Thymus (tissue), 11 donors: ENCODE results near the gene ZNF76. TPM values are rescaled to one million over a fixed set of nuclear protein-coding genes. Genes with fewer than 3 reads are reported as not detected.
A peak's percentile ranks its signal among the peaks of the same experiment; 100 is the strongest.

Source experiments
- DNase-seq, 9 donors: peaks; one replicate each; pipeline ENCODE4 v3.0.0-alpha.2; 2013; ENCODE audit warnings: low spot score in 9 of 9, low read depth in 6 of 9, missing footprints in 1 of 9
- H3K27ac ChIP-seq, 2 donors: one replicate each; pipeline ENCODE4 v1.5.1; 2013; ENCODE audit warnings: control low read depth in 1 of 2, low read depth in 1 of 2, low read length in 1 of 2, mild to moderate bottlenecking in 1 of 2, moderate library complexity in 1 of 2
- H3K27me3 ChIP-seq, 2 donors: one replicate each; pipeline ENCODE4 v1.5.1; 2013; ENCODE audit warnings: low read length in 1 of 2; ENCODE audit not compliant: control insufficient read depth in 2 of 2, insufficient read depth in 1 of 2
- H3K36me3 ChIP-seq, 2 donors: one replicate each; pipeline ENCODE4 v1.5.1; 2013; ENCODE audit warnings: low read length in 1 of 2, mild to moderate bottlenecking in 1 of 2, moderate library complexity in 1 of 2; ENCODE audit not compliant: control insufficient read depth in 2 of 2, insufficient read depth in 2 of 2
- H3K4me1 ChIP-seq, 2 donors: one replicate each; pipeline ENCODE4 v1.5.1; 2013; ENCODE audit warnings: low read length in 2 of 2; ENCODE audit not compliant: control insufficient read depth in 2 of 2, insufficient read depth in 2 of 2
- H3K4me3 ChIP-seq, 2 donors: one replicate each; pipeline ENCODE4 v1.5.1; 2013; ENCODE audit warnings: low read length in 2 of 2, control low read depth in 1 of 2, mild to moderate bottlenecking in 1 of 2
- H3K9me3 ChIP-seq, 2 donors: one replicate each; pipeline ENCODE4 v1.5.1; 2013; ENCODE audit warnings: low read length in 1 of 2, mild to moderate bottlenecking in 1 of 2; ENCODE audit not compliant: control insufficient read depth in 2 of 2, insufficient read depth in 1 of 2
- WGBS: extraction: QIAGEN DNeasy Blood & Tissue Kit; methylation state at CpG from one replicate; pipeline ENCODE4 v1.1.7; 2013; 5-methylcytosine and 5-hydroxymethylcytosine counted together
- polyA plus RNA-seq: library from polyadenylated mRNA; stranded (reverse); fragments of 200-250 nt; gene quantifications from one replicate; pipeline ENCODE4 v1.2.3, GENCODE V29; 2013
- total RNA-seq: library from RNA; stranded (reverse); fragments of 120-200 nt; gene quantifications from one replicate; pipeline ENCODE4 v1.2.4, GENCODE V29; 2013
- donor health status: healthy.

Gene ZNF76
- total and polyA plus RNA-seq, 2 donors, result 13.9 to 32.0 TPM

DNA sequence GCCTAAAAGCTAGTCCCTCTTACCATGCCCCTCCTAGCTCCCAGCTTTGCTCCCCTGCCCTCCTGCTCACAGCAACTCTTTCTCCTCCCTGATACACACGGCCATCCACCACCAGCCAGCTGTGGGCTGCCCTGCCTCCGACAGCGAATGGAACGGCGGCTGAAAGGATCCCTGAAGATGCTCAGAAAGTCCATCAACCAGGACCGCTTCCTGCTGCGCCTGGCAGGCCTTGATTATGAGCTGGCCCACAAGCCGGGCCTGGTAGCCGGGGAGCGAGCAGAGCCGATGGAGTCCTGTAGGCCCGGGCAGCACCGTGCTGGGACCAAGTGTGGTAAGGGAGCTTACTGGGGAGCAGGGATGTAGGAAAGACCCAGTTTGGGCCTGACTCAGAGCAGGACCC, 16.6 kb upstream of the ZNF76 start:
- Histone ChIP-seq H3K9me3 (peaks cover 0 to 4% of the 10 kb centered on the region in 2 donors), H3K36me3 (peaks cover 5 to 13% of the 10 kb centered on the region in 2 donors), H3K27ac (no peak overlapping the region), H3K4me1 (peaks cover 0 to 24% of the 10 kb centered on the region in 2 donors), H3K4me3 (no peak overlapping the region), H3K27me3 (no peaks in the 10 kb centered on the region)
- 98% methylated on average over 13 of the region's 13 CpGs for WGBS
- DNase-seq, result no peak

DNA sequence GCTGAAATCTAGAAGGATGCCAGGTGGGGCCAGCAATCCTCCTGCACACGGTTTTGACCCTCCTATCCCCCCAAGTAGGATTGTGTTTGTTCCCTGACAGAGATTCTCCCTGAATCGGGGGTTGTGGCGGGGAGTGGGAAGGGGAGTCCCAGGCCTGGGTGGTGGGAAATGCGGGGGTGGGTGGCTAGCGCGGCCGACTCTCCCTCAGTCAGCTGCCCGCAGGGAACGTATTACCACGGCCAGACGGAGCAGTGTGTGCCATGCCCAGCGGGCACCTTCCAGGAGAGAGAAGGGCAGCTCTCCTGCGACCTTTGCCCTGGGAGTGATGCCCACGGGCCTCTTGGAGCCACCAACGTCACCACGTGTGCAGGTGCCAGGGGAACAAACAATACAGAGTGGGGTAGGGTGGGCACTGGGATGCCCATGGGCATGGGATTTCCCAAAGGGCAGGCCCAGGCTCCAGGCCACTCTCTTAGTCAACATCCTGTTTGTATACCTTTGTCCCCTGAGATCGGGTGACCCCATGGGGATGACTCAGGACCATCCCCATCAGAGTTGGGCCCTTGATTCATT, 16.1 kb upstream of the ZNF76 start:
- Histone ChIP-seq H3K27me3 (no peaks in the 10 kb centered on the region), H3K9me3 (peaks cover 0 to 4% of the 10 kb centered on the region in 2 donors), H3K4me1 (peaks cover 0 to 24% of the 10 kb centered on the region in 2 donors), H3K27ac (no peak overlapping the region), H3K4me3 (no peak overlapping the region), H3K36me3 (peaks cover 5 to 13% of the 10 kb centered on the region in 2 donors)
- no peak for DNase-seq
- 95% methylated on average over 17 of the region's 17 CpGs for WGBS

DNA sequence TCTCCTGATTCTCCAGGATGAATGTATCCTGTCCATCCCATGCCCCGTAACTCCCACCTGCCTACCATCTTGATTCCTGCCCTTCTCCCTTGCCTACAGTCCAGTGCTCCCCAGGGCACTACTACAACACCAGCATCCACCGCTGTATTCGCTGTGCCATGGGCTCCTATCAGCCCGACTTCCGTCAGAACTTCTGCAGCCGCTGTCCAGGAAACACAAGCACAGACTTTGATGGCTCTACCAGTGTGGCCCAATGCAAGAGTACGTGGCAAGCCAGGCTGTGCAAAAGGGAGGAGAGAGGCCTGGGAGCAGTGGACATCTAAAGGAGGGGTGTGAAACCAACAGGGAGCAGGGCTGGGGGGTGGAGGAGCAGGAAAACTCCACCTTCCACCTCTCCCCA, 15.0 kb upstream of the ZNF76 start:
- DNase-seq, result no peak
- Histone ChIP-seq H3K27me3 (no peaks in the 10 kb centered on the region), H3K4me3 (no peak overlapping the region), H3K36me3 (peaks cover 5 to 13% of the 10 kb centered on the region in 2 donors), H3K9me3 (peaks cover 0 to 4% of the 10 kb centered on the region in 2 donors), H3K4me1 (peaks cover 0 to 17% of the 10 kb centered on the region in 2 donors), H3K27ac (no peak overlapping the region)
- WGBS, result 98% methylated on average over 7 of the region's 7 CpGs

DNA sequence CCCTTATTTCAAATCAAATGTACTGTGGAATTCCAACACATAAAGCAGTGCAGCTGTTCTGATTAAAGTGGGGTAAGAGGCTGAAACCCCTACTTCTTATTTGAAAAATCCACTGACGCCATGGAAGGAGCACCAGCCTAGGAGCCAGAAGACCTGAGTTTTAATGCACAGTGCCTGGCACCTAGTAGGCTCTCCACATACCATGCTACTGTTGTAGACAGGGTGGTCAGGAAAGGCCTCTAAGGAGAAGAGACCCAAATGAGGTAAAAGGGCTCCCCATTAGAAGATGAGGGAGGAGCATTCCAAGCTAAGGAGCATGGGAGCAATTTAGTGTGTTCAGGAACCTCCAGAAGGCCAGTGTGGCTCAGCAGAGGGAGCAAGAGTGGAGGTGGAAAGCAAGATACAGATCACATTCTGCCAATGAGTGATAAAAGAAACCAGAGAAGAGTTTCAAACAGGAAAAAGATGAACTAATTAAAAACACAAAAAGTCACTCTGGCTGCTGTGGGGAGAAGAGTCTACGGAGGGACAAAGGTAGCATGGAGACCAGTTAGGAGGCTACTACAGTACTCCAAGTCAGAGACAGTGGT, 11.8 kb upstream of the ZNF76 start:
- Histone ChIP-seq H3K27ac (no peak overlapping the region), H3K36me3 (peaks cover 3 to 9% of the 10 kb centered on the region in 2 donors), H3K9me3 (peaks cover 0 to 4% of the 10 kb centered on the region in 2 donors), H3K4me3 (no peak overlapping the region), H3K4me1 (peaks cover 0 to 12% of the 10 kb centered on the region in 2 donors), H3K27me3 (no peaks in the 10 kb centered on the region)
- 97% methylated on average over 2 of the region's 2 CpGs for WGBS
- DNase-seq, result no peak

DNA sequence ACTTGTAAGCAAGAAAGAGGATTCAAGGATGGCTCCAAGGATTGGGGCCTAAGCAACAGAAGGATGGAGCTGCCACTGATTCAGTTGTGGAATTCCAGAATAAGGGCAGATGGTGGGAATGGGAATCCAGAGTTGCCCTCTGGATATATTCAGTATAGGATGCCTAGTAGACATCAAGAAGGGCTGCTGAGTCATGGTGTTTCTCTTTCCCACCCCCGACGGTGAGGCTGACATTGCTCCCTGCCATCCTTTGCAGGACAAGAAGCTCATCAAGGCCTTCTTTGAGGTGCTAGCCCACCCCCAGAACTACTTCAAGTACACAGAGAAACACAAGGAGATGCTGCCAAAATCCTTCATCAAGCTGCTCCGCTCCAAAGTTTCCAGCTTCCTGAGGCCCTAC, 11.2 kb upstream of the ZNF76 start:
- no peaks in the 10 kb centered on the region for H3K27me3 ChIP-seq
- H3K4me1 ChIP-seq, result peaks cover 0 to 12% of the 10 kb centered on the region in 2 donors
- H3K9me3 ChIP-seq, result peaks cover 0 to 4% of the 10 kb centered on the region in 2 donors
- DNase-seq, result no peak
- H3K4me3 ChIP-seq, result no peak overlapping the region
- 62% methylated on average over 3 of the region's 3 CpGs for WGBS
- no peak overlapping the region for H3K27ac ChIP-seq
- H3K36me3 ChIP-seq, result peaks cover 0 to 6% of the 10 kb centered on the region in 2 donors

DNA sequence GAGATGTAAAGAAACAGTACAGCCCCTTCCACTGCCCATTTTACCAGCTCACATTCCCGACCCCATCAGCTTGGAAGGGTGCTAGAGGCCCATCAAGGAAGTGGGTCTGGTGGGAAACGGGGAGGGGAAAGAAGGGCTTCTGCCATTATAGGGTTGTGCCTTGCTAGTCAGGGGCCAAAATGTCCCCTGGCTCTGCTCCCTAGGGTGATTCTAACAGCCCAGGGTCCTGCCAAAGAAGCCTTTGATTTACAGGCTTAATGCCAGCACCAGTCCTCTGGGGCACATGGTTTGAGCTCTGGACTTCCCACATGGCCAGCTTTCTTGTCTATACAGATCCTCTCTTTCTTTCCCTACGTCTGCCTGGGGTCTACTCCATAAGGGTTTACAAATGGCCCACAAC, 10.6 kb upstream of the ZNF76 start:
- DNase-seq, result no peak
- Histone ChIP-seq H3K27ac (no peak overlapping the region), H3K4me1 (peaks cover 0 to 12% of the 10 kb centered on the region in 2 donors), H3K9me3 (peaks cover 0 to 4% of the 10 kb centered on the region in 2 donors), H3K4me3 (no peak overlapping the region), H3K27me3 (no peaks in the 10 kb centered on the region), H3K36me3 (peaks cover 0 to 3% of the 10 kb centered on the region in 2 donors)
- WGBS, result 92% methylated on average over 3 of the region's 3 CpGs

DNA sequence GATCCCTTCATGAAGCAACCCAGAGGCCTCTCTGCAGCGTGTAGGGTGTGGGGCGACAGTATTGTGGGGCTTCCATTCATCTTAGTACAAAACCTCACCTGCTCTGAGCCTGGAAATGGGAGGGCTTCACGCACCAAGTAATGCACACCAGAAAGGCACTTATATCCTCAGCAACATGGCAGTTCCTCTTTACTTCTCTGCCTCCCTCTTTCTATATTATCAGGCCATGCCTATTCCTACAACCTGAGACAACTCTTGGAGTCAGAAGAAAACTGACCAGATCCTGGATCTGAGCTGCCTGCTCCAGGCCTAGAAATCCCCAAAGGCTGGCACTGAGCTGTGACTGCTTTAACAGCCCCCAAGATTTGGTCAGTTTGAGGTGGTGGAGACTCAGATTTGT, 7.6 kb upstream of the ZNF76 start:
- over 99% methylated on average over 3 of the region's 3 CpGs for WGBS
- no peaks in the 10 kb centered on the region for H3K9me3 ChIP-seq
- no peak for DNase-seq

DNA sequence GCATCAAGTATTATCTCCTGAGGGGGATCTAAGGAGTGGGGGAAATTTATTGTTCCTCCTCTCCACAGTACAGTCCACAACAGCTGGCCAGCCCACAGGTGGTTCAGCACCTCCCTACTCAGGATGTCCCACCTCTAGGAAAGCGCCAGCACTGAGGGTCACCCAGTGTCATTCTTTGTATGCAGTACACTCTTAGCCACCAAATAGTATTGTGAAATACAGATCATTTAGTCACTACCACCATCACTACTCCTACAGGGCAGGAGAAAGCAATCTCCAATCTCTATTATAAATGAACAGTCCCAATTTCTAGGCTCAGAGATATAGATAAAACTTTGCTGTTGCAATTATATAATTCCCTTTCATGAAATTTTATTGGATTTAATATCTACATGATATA, 6.3 kb upstream of the ZNF76 start:
- DNase-seq, result no peak
- no peaks in the 10 kb centered on the region for H3K36me3 ChIP-seq
- no peaks in the 10 kb centered on the region for H3K27me3 ChIP-seq
- no peaks in the 10 kb centered on the region for H3K9me3 ChIP-seq
- no peak overlapping the region for H3K4me3 ChIP-seq
- H3K27ac ChIP-seq, result no peak overlapping the region
- WGBS, result 98% methylated on average over 1 of the region's 1 CpG
- peaks cover 2 to 5% of the 10 kb centered on the region in 2 donors for H3K4me1 ChIP-seq

More for the DNA sequence above, 7.6 kb upstream of the ZNF76 start:
- Histone ChIP-seq H3K4me3 (no peak overlapping the region), H3K27ac (no peak overlapping the region), H3K27me3 (no peaks in the 10 kb centered on the region), H3K4me1 (no peaks in the 10 kb centered on the region), H3K36me3 (no peaks in the 10 kb centered on the region)

DNA sequence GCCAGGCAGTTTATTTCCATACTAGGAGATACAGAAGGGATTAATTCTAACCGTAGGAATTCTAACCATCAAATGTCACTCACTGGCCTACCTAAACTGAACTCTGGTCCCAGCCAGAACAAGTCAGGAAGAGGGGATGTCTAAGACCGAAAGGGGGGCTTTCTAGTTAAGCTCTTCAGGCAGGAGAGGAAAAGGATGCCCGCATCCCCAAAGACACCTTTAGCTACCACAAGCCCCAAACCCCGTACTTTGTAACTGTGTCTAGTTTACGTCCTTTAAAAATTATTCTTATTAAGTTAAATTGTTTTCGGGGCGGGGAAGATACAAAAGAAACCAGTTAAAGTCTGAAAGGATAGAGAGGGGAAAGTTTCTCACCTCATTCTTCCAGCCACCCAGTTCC, 1.2 kb upstream of the ZNF76 start:
- no peak for DNase-seq
- WGBS, result 64% methylated on average over 7 of the region's 7 CpGs
- Histone ChIP-seq H3K27ac (peak overlapping the region; percentile 84 to 91), H3K4me3 (peak overlapping the region; percentile 74 to 82), H3K27me3 (no peaks in the 10 kb centered on the region), H3K36me3 (no peaks in the 10 kb centered on the region), H3K9me3 (no peaks in the 10 kb centered on the region), H3K4me1 (peaks cover 10 to 19% of the 10 kb centered on the region in 2 donors)
